ENCODE data around the gene ASGR2.
"Not testable (repeated sequence)": the region's sequence is repeated elsewhere in the genome, so short reads cannot be mapped to it uniquely, and the experiment has no call there.

Gene ASGR2

GRCh38 chr17:7114241-7114874, at the start of gene ASGR2:
Gene ASGR2, minus strand, starts transcription at chr17:7114822. Its CDS starts 582 bp downstream, at chr17:7114240.
- no peak for DNase-seq (ENCODE audit: low read depth)

GRCh38 chr17:7159571-7159970, 44.9 kb upstream of the ASGR2 start:
- not testable (repeated sequence) for DNase-seq (ENCODE audit: low read depth)

- not testable (repeated sequence) for DNase-seq (ENCODE audit: low read depth)
These were observed 43.8 kb upstream of the ASGR2 start for GRCh38 chr17:7158424-7158823.

GRCh38 chr17:7156342-7156940, 41.8 kb upstream of the ASGR2 start:
- DNase-seq (ENCODE audit: low read depth), result no peak

- no peak for DNase-seq (ENCODE audit: low read depth)
These were observed 33.1 kb upstream of the ASGR2 start for GRCh38 chr17:7147772-7148171.

GRCh38 chr17:7146115-7146514, 31.5 kb upstream of the ASGR2 start:
- no peak for DNase-seq (ENCODE audit: low read depth)

GRCh38 chr17:7144213-7144612, 29.6 kb upstream of the ASGR2 start:
- no peak for DNase-seq (ENCODE audit: low read depth)

- no peak for DNase-seq (ENCODE audit: low read depth)
These were observed 27.2 kb upstream of the ASGR2 start for GRCh38 chr17:7141824-7142223.

- DNase-seq (ENCODE audit: low read depth), result no peak
These were observed 24.8 kb upstream of the ASGR2 start for GRCh38 chr17:7139400-7139799.

- no peak for DNase-seq (ENCODE audit: low read depth)
These were observed 24.3 kb upstream of the ASGR2 start for GRCh38 chr17:7138800-7139381.

- no peak for DNase-seq (ENCODE audit: low read depth)
These were observed 22.7 kb upstream of the ASGR2 start for GRCh38 chr17:7137171-7137943.

GRCh38 chr17:7136266-7136877, 21.8 kb upstream of the ASGR2 start:
- peak; percentile 24 for DNase-seq (ENCODE audit: low read depth)

- DNase-seq (ENCODE audit: low read depth), result no peak
These were observed 19.3 kb upstream of the ASGR2 start for GRCh38 chr17:7133916-7134315.

- no peak for DNase-seq (ENCODE audit: low read depth)
These were observed 18.8 kb upstream of the ASGR2 start for GRCh38 chr17:7133424-7133823.

- no peak for DNase-seq (ENCODE audit: low read depth)
These were observed 18.0 kb upstream of the ASGR2 start for GRCh38 chr17:7132511-7133094.

GRCh38 chr17:7131423-7131791, 16.8 kb upstream of the ASGR2 start:
- no peak for DNase-seq (ENCODE audit: low read depth)

- no peak for DNase-seq (ENCODE audit: low read depth)
These were observed 16.2 kb upstream of the ASGR2 start for GRCh38 chr17:7130621-7131422.

GRCh38 chr17:7129311-7129710, 14.7 kb upstream of the ASGR2 start:
- no peak for DNase-seq (ENCODE audit: low read depth)

GRCh38 chr17:7128160-7128559, 13.5 kb upstream of the ASGR2 start:
- DNase-seq (ENCODE audit: low read depth), result no peak

GRCh38 chr17:7127501-7127900, 12.9 kb upstream of the ASGR2 start:
- DNase-seq (ENCODE audit: low read depth), result not testable (repeated sequence)

- DNase-seq (ENCODE audit: low read depth), result not testable (repeated sequence)
These were observed 11.8 kb upstream of the ASGR2 start for GRCh38 chr17:7126386-7126785.
